HUDEP-2 (cell line): ENCODE data around the gene TMEM43.

Experiments
- DNase-seq, 76 experiments: peaks; one replicate each; lab custom pipeline; 2025; ENCODE audit not compliant: unreplicated experiment in 76 of 76; lab: John Stamatoyannopoulos, UW

TMEM43 gene

DNA sequence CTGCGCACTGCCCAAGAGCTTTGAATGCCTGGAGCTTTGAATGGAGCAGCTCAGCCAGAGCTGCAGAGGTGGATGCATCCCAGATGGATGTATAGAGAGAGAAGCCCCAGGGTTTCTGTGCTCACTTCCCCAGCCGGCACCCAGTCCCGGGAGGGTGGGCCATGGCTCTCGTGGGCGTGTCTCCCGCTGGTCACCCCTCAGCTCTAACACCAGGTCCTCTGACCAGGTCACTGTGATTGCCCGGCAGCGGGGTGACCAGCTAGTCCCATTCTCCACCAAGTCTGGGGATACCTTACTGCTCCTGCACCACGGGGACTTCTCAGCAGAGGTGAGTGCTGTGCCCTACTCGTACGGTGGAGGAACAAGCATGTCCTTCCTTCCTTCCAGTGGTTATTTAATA lies 10.7 kb downstream of the TMEM43 start:
- DNase-seq, result no peak

DNA sequence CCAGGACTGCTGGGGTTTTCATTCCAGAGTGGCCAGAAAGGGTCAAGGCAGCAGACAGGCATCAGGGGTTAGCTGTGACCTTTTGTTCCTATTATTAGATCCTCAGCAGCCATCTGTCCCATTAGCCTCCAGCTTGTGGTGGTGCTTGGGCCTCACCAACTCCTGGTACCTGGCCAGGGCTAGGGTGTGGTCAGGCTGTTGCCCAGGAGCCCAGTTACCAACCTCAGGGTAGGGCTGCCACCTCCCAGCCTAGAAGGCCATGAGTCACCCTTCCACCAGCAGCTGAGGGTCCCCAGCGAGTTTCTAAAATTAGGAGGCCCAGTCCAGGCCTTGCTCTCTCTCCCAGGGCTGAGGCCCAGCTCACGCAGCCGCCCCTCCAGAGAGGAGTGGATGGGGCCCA lies 12.2 kb downstream of the TMEM43 start:
- DNase-seq, result peak in 48 of 76 experiments; percentile 3 to 63 (median 30)

DNA sequence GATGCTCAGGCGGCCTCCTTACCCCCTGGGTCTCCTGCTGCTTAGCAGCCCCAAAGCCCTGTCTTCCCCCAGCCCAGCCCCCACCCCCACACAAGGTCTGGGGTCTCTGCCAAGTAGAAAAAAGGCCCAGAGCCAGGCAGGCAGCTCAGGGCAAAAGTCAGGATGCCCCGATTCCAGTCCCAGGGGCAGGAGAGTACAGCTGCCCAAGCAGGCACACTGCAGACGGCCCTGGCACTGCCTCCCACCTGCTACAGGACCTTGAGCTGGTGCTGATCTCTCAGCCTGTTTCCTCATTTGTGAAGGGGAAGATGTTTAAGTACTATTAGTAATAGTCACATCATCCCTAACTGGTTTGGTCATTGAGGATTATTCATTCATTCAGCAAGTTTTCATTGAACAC lies 12.6 kb downstream of the TMEM43 start:
- DNase-seq, result no peak

DNA sequence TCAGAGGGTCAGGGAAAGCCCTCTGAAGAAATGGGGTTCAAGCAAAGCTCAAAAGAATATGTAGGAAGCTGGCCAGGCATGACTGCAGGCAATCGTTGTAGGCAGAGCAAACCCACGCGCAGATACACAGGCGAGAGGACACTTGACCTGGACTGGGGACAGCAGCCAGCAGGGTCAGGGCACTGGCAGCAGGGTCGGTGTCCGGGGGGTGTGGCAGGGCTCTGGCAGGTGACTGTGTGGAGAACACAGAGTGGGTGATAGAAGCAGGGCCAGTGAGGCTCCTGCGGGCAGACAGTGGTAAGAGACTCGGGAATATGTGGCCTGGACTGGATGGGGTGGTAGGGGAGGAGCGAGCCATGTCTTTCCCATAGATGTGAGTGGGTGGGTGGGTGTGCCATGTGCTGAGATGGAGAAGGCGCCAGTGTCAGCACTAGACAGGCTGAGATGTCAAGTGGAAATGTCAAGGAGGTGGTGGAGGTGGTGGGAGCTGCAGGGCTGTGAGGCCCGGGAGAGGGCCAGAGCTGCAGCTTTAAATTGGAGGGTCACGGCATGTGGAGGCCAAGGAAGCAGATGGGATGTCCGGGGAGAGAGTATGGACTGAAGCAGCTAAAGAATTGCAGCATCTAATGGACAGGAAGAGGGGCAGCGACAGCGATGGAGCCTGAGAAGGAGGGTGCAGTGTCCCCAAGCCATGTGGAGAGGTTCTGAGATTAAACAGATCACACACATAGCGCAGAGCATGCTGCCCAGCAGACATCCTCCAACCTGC lies 13.4 kb downstream of the TMEM43 start:
- DNase-seq, result no peak

DNA sequence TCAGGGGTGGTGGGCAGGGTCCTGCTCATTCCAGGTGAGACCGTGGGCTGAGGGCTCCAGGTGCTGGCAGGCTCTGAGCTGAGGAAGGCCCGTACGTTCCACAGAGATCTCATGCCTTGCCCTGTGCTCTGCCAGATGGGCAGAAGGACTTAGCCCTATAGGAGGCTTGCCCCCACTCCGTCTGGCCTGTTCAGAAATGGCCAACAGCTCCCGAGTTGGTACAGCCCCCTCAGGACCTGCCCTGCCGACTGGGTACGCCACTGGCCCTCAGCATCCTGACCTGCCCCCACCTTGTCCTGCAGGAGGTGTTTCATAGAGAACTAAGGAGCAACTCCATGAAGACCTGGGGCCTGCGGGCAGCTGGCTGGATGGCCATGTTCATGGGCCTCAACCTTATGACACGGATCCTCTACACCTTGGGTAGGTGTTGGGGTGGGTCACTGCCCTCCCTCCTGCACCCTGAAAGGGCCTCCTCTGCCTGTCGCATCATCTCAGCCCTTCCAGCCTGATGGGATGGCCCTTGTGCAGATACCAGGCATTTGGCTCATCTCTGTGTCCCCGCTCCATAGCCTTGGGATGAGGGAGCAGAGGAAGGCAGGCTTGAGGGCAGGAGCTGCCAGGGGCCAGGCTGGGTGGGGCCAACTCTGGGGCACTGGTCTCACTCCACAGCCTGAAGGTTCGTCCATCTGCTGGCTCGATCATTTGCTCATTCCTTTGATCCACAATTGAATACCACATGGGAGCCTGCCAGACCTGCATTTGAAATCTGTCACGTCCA lies 14.2 kb downstream of the TMEM43 start:
- DNase-seq, result no peak

DNA sequence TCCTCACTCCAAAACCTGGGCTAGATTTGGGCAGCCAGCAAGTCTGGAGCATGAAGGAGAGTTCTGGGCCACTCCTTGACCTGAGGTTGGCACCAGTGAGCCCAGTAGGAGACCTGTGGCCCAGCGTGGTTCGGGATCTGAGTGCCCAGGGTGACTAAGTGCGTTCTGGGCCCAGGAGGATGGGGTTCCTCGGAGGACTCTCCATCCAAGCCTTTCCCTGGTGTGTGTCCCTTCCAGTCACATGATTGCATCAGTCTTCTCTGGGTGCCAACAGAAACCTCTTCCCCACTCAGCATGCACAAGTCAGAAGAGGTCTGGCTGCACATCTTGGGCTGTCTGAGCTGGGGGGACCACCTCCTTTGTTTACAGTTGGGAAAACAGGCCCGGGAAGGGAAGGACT lies 14.9 kb downstream of the TMEM43 start:
- DNase-seq, result no peak

DNA sequence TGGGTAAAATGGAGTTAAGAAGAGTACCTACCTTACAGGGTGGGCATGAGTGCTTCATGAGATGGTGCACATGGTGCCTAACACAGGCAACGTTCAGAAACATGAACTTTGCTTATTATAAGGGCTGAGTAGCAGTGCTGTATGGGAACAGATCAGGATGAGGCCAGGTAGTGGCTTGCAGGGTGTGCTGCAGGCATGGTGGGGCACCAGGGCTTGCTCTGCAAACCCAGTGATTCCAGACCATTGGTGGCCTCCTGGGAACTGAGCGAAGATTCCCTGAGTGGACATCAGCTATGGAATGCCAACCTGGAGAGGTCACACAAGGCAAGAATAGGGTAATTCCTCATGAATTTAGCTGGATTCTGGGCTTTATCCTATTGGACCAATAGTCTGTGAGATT lies 15.8 kb downstream of the TMEM43 start:
- DNase-seq, result no peak

DNA sequence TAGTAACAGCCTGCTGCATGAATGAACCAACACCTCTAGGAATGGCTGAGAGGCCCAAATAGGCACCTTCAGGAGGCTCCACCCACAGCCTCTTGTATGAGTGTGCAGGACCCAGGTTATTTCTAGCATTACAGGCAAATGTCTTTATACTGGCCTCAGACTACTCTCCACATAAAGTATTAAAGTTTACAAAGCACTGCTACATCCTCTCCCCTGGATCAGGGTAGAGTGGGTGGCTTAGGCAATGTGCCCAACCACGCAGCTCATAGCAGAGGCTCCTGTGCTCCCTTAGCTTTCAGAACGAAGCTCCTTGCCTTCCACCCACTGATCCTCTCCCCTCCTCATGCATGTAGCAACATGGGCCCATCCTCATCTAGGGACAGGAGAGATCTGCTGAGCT lies 16.3 kb downstream of the TMEM43 start:
- no peak for DNase-seq

DNA sequence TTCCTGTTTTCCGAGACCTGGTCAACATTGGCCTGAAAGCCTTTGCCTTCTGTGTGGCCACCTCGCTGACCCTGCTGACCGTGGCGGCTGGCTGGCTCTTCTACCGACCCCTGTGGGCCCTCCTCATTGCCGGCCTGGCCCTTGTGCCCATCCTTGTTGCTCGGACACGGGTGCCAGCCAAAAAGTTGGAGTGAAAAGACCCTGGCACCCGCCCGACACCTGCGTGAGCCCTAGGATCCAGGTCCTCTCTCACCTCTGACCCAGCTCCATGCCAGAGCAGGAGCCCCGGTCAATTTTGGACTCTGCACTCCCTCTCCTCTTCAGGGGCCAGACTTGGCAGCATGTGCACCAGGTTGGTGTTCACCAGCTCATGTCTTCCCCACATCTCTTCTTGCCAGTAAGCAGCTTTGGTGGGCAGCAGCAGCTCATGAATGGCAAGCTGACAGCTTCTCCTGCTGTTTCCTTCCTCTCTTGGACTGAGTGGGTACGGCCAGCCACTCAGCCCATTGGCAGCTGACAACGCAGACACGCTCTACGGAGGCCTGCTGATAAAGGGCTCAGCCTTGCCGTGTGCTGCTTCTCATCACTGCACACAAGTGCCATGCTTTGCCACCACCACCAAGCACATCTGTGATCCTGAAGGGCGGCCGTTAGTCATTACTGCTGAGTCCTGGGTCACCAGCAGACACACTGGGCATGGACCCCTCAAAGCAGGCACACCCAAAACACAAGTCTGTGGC lies 16.9 kb downstream of the TMEM43 start:
- DNase-seq, result no peak

DNA sequence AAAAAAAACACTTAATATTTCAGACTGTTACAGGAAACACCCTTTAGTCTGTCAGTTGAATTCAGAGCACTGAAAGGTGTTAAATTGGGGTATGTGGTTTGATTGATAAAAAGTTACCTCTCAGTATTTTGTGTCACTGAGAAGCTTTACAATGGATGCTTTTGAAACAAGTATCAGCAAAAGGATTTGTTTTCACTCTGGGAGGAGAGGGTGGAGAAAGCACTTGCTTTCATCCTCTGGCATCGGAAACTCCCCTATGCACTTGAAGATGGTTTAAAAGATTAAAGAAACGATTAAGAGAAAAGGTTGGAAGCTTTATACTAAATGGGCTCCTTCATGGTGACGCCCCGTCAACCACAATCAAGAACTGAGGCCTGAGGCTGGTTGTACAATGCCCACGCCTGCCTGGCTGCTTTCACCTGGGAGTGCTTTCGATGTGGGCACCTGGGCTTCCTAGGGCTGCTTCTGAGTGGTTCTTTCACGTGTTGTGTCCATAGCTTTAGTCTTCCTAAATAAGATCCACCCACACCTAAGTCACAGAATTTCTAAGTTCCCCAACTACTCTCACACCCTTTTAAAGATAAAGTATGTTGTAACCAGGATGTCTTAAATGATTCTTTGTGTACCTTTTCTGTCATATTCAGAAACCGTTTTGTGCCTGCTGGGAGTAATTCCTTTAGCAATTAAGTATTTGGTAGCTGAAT lies 17.9 kb downstream of the TMEM43 start:
- no peak for DNase-seq

DNA sequence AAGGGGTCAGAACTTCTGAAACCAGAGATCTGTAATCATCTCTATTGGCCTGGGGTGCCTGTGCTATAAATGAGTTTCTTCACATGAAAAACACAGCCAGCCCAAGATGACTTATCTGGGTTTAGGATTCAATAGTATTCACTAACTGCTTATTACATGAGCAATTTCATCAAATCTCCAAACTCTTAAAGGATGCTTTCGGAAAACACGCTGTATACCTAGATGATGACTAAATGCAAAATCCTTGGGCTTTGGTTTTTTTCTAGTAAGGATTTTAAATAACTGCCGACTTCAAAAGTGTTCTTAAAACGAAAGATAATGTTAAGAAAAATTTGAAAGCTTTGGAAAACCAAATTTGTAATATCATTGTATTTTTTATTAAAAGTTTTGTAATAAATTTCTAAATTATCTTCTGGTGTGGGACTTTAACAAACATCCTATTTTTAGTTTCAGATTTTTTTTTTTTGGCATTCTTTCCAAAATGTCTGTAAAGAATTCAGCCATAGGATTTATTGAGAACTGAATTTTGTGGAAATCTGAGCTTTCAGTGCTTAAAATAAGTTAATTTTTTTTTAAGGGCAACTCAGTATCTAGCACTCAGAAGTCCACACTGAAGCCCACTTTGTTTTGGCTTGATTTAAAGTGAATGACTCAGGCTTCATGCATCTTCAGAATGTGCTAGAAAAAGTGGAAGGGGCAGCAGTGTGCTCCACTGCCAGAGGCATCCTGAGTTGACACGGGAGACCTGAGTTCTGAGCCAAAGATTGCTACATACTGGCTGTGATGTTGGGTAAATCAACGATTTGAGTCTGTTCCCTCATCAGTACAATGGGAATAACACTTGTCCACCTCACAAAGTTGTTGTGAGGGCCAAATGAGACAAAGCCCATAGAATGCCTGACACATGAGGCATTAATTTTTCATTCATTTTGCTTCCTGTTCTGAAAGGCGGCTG lies 18.7 kb downstream of the TMEM43 start:
- no peak for DNase-seq

DNA sequence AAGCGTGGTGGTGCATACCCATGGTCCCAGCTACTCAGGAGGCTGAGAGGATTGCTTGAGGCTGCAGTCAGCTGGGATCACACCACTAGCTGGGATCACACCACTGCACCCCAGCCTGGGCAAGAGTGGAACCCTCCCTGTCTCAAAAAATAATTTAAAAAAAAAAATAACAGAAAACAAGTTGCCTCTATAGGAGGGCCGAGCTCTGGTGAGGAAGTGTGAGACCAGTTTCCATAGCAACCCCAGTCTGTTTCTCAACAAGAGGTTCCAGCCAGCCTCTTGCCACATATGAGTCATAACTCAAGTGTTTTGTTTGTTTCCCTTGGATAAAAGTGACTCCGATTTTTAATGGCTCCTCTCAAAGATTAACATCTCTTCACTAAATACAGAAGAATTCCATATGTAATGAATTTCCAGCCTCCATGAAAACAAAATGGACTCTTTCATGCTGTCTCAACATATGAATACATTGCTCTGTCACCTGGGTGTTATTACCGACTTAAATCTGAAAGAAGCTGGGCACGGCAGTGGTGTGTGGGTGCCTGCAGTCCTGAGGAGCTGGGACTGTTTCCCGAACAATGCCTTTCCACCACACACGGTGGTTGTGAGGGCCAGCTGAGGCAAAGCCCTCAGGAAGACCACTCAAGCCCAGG lies 19.7 kb downstream of the TMEM43 start:
- peak in 51 of 76 experiments; percentile 3 to 83 (median 50) for DNase-seq

DNA sequence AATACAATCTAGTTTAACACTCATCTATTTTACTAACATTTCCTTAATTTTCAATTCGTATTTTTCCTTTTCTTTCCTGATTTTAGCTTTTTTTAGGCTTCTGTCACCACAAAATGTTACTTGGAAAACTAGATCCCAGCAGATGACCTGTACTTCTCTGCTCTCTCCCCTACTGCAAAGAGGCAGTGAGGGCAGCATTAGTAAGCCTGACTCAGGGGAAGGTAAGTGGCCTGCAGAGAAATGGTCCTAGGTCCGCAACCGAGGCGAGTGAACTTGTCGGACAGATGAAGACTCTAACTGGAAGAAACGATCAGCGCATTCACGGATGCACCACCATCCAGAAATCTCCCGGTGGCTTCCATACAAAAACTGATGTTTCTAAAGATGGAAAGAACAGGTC lies 20.4 kb downstream of the TMEM43 start:
- no peak for DNase-seq

DNA sequence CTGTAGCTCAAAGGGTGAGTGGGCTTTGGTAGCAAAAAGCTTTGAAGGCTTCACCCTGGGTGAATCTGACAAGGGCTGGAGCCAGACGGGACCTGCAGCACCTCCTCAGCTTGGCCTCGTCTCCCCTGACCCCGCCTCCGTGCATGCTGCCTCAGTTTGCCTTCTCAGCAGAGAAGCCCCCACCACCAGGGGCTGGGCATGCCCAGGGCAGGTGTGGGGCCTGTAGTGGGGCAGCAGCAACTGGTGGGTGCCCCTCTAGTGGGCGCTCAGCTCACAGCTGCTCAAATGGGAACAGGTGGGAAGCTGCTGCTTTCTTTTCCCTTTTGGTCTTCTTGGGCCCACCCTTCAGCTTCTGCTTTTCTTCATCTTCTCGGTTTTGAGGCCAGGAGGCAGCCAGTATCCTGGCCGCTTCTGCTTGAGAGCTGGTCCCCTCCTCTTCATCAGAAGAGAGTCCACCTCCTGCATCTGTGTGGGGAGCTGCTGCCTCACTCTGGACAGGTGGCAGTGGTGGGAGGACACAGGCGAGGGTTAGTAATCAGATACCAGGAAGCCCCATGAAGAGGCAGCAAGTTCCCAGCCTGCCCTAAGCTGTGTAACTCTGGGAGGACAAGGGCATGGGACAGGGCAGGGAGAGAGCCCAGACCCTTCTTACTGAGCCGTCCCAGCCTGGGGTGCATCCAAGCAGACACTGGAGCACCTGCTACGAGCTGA lies 21.0 kb downstream of the TMEM43 start:
- DNase-seq, result no peak

DNA sequence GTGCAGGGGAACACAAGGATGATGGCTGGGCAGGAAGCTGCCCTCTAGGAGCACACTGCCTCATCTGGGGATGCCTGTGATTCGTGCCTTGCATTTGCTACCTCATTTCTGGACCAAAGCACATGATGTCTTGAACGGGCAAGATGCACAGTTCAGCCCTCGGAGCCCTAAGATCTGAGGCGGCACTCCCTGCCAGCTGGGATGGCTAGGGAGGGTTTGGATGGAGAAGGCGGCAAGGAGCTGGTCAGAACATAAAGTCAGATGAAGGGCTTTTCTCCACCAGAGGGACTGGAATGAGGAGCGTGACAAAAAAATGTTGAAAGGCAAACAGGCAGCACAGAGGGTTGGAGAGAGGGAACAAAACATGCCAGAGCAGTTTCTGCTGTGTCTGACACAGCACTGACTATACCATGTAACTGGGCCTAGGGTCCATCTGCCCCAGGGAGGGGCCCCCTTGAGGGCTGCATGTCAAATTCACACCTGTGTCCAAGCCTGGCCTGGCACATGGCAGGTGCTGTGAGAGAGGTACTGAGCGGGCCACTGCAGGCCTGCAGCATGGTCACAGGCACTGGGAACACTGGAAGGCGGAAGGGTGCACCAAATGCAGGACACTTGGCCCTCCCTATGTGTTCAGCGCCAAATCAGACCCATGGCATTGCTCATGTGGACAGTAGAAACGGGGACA lies 21.7 kb downstream of the TMEM43 start:
- DNase-seq, result no peak

DNA sequence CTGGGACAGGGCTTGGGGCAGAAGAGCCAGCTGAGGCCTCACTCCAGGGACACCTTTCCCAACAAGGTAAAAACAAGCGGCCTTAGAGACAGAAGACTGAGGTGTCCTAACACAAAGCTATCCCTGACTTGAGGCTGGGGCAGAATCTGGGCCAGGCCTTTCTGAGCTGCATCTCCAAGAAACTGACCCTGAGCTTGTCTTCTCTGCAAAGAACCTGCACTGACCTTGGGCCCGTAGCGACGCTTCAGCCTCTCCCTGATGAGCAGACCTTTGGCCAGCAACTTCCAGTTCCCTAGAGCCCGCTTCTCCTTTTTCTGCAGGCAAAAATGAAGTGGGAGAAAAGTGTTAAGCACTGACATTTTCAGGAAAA lies 22.2 kb downstream of the TMEM43 start:
- no peak for DNase-seq

DNA sequence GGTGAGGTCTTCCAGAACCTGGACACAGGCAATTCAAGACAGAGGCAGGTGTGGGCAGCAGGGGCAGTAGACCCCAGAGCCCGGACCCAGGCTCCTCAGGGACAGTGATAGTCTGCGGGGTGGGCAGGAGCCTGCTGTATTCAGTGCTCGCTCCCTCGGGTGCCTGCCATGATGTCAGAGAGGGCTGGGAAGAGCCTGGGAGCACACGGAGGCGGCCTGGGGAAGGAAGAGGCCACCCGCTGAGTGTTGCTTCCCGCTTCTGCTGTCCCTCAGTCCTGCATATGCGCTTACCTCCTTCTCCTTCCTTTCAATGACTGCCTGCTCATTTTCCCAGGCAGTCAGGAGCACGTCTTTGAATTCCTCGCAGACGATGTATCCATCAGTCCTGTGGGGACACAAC lies 22.8 kb downstream of the TMEM43 start:
- DNase-seq, result no peak
